HG03457 (cell line): ENCODE measurements around the gene VCAN.

Experiments
- ATAC-seq: cut with Tn5 transposase; IDR thresholded peaks from one replicate; pipeline ENCODE4 v1.9.1; 2021; ENCODE audit warnings: moderate number of reproducible peaks; ENCODE audit not compliant: unreplicated experiment

Gene VCAN

GRCh38 chr5:83562791-83563557, 91.4 kb downstream of the VCAN start:
- ATAC-seq, result no peak

GRCh38 chr5:83563631-83564030, 92.1 kb downstream of the VCAN start:
- no peak for ATAC-seq

- no peak for ATAC-seq
Observed at GRCh38 chr5:83564069-83564749, 92.7 kb downstream of the VCAN start.

GRCh38 chr5:83567741-83568140, 96.2 kb downstream of the VCAN start:
- no peak for ATAC-seq

- no peak for ATAC-seq
Observed at GRCh38 chr5:83568186-83568585, 96.6 kb downstream of the VCAN start.

- ATAC-seq, result no peak
Observed at GRCh38 chr5:83570916-83571315, 99.4 kb downstream of the VCAN start.

- no peak for ATAC-seq
Observed at GRCh38 chr5:83572271-83572670, 100.7 kb downstream of the VCAN start.

GRCh38 chr5:83576341-83576740, 104.8 kb downstream of the VCAN start:
- ATAC-seq, result no peak

GRCh38 chr5:83577036-83577636, 105.6 kb downstream of the VCAN start:
- no peak for ATAC-seq

GRCh38 chr5:83583859-83584258, 112.3 kb downstream of the VCAN start:
- no peak for ATAC-seq

GRCh38 chr5:83586874-83587776, 115.6 kb downstream of the VCAN start:
- ATAC-seq, result no peak

GRCh38 chr5:83589786-83590185, 118.2 kb downstream of the VCAN start:
- no peak for ATAC-seq

- ATAC-seq, result no peak
Observed at GRCh38 chr5:83590966-83591365, 119.4 kb downstream of the VCAN start.

GRCh38 chr5:83595217-83595616, 123.7 kb downstream of the VCAN start:
- no peak for ATAC-seq

- ATAC-seq, result no peak
Observed at GRCh38 chr5:83608122-83608521, 136.6 kb downstream of the VCAN start.

GRCh38 chr5:83614841-83615240, 143.3 kb downstream of the VCAN start:
- ATAC-seq, result no peak

GRCh38 chr5:83628360-83628759, 156.8 kb downstream of the VCAN start:
- no peak for ATAC-seq
